ENCODE data around the gene DGLUCY. TPM values are rescaled to one million over a fixed set of nuclear protein-coding genes. Genes with fewer than 3 reads are reported as not detected.

DGLUCY gene
- total and polyA plus RNA-seq, 2 of the 8 experiments (the other 6 are each of a cell fraction or from before 2014, with no cell fraction given): 24.9 to 31.8 TPM

DNA sequence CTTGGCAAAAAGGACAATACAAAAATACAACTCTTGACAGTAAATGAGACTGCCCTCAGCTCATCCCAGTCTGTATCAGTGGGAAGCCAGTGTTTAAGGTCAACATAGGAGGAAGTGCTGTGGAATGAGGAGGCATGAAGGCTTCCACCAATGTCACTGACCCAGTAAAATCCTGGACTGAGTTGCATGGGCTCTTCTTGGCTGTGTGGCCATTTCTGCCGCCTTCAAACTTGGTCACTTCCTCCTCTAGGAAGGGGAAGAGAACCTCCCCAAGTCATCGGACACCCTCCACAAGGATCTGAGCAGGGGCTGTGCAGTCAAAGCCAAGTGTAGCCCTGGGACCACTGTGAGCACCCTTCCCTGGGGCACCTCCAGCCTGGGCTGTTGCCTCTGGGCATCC lies 118.7 kb downstream of the DGLUCY start:
- FAIRE-seq: no peak
- Histone ChIP-seq H2BK20ac (ENCODE audit: low read length) (no peak overlapping the region), H3K18ac (ENCODE audit: extremely low read depth, low read length) (no peak overlapping the region), H3K9me3 (ENCODE audit: insufficient read depth in 2 of 2, low read depth in 1 of 2, low read length in 1 of 2) (peaks cover 5 to 7% of the 10 kb centered on the region in 2 experiments; a peak in 3 of 4 replicates), H3K4me1 (replicated peaks in 1 of 4; ENCODE audit: control insufficient read depth in 3 of 4, insufficient read depth in 4 of 4, low read length in 3 of 4) (peaks cover 0 to 10% (median 6%) of the 10 kb centered on the region in 4 experiments; a peak in 6 of 7 replicates), H4K91ac (replicated peaks; ENCODE audit: insufficient read length, low read length) (no peak overlapping the region), H2BK5ac (ENCODE audit: low read depth, low read length) (no peak overlapping the region), H3K23ac (ENCODE audit: insufficient read length) (no peak overlapping the region), H3K9ac (replicated peaks in 1 of 4; ENCODE audit: extremely low read depth in 1 of 4, low read depth in 3 of 4, low read length in 3 of 4) (no peak overlapping the region), H2AK5ac (ENCODE audit: low read depth, low read length) (no peak overlapping the region), H2BK12ac (ENCODE audit: low read depth, low read length) (no peak overlapping the region), H3K23me2 (ENCODE audit: low read depth, low read length) (no peaks in the 10 kb centered on the region), H3K27me3 (replicated peaks in 1 of 4; ENCODE audit: control insufficient read depth in 3 of 4, extremely low read depth in 1 of 4, insufficient read depth in 3 of 4, low read length in 3 of 4) (peaks cover 0 to 2% (median 0%) of the 10 kb centered on the region in 4 experiments; a peak in 1 of 7 replicates), H2AFZ (ENCODE audit: low read length) (no peak overlapping the region), H2BK15ac (ENCODE audit: low read length) (no peak overlapping the region), H3K4ac (replicated peaks; ENCODE audit: insufficient read length, low read depth, low read length) (no peak overlapping the region), H3K4me2 (ENCODE audit: insufficient read depth in 1 of 2, low read depth in 2 of 2, low read length in 2 of 2) (no peak overlapping the region), H3K79me2 (ENCODE audit: control insufficient read depth in 1 of 2, insufficient read depth in 2 of 2, low read length in 2 of 2) (no peaks in the 10 kb centered on the region), H2BK120ac (replicated peaks; ENCODE audit: low read depth, low read length) (no peak overlapping the region), H3K4me3 (ENCODE audit: extremely low read depth in 1 of 4, insufficient read depth in 2 of 4, low read depth in 3 of 4, low read length in 4 of 4) (no peak overlapping the region), H3K36me3 (ENCODE audit: control insufficient read depth in 2 of 4, insufficient read depth in 4 of 4, low read length in 3 of 4) (no peaks in the 10 kb centered on the region), H3K56ac (replicated peaks; ENCODE audit: insufficient read length, low read depth, low read length) (no peak overlapping the region), H3K14ac (ENCODE audit: insufficient read length) (no peak overlapping the region), H4K20me1 (replicated peaks in 1 of 2; ENCODE audit: control insufficient read depth in 1 of 2, insufficient read depth in 2 of 2, low read length in 2 of 2) (no peaks in the 10 kb centered on the region), H3K79me1 (ENCODE audit: low read depth, low read length) (no peaks in the 10 kb centered on the region), H4K8ac (ENCODE audit: extremely low read depth, insufficient read depth, low read length) (peak overlapping the region; percentile 6; the same call in 1 of the 2 replicates), H4K5ac (ENCODE audit: insufficient read length, low read depth, low read length) (no peak overlapping the region), H3K27ac (ENCODE audit: low read depth, low read length) (no peak overlapping the region)
- no peak for DNase-seq (ENCODE audit: low read depth in 1 of 2, low spot score in 2 of 2)
- CTCF ChIA-PET (ENCODE audit: partially characterized antibody): no interaction called here
- WGBS, 2 experiments (ENCODE audit: extremely low coverage in 1 of 2, insufficient coverage in 1 of 2, insufficient read length in 1 of 2, insufficient replicate concordance in 2 of 2, low coverage in 1 of 2, low lambda C conversion rate in 2 of 2, missing lambda C conversion rate in 1 of 2): 79% methylated on average over 2 of the region's 2 CpGs; no CpG with 5 or more reads in 1 of the 2 experiments
- POLR2A ChIA-PET (ENCODE audit: partially characterized antibody): no interaction called here
- no peak for TF ChIP-seq RNF2 (IDR thresholded peaks at IDR 0.05; ENCODE audit: borderline replicate concordance, low read depth, low read length, missing control alignments, poor library complexity, severe bottlenecking)
- no peak for TF ChIP-seq CTBP2 (IDR thresholded peaks at IDR 0.05; ENCODE audit: borderline replicate concordance, insufficient read depth, insufficient read length, low read length)
- no peak for TF ChIP-seq KDM4A (IDR thresholded peaks at IDR 0.05; ENCODE audit: low read depth, low read length, severe bottlenecking)
- TF ChIP-seq POLR2AphosphoS5 (IDR thresholded peaks at IDR 0.05; ENCODE audit: low read depth, low read length): no peak
- no peak for TF ChIP-seq SP4 (IDR thresholded peaks at IDR 0.05; ENCODE audit: low read length)
- TF ChIP-seq, protein P1, sequence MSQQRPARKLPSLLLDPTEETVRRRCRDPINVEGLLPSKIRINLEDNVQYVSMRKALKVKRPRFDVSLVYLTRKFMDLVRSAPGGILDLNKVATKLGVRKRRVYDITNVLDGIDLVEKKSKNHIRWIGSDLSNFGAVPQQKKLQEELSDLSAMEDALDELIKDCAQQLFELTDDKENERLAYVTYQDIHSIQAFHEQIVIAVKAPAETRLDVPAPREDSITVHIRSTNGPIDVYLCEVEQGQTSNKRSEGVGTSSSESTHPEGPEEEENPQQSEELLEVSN (IDR thresholded peaks at IDR 0.05): no peak
- TF ChIP-seq CEBPB (IDR thresholded peaks at IDR 0.05; ENCODE audit: low read depth, low read length): no peak
- no peak for TF ChIP-seq TBP (IDR thresholded peaks at IDR 0.05; ENCODE audit: low read depth, low read length)
- no peak for TF ChIP-seq NRF1 (IDR thresholded peaks at IDR 0.05; ENCODE audit: low read depth, low read length)
- TF ChIP-seq HDAC6 (IDR thresholded peaks at IDR 0.05; ENCODE audit: low read depth, low read length): no peak
- TF ChIP-seq JUN (IDR thresholded peaks at IDR 0.05; ENCODE audit: low read depth, low read length): no peak
- TF ChIP-seq TAF1 (IDR thresholded peaks at IDR 0.05; ENCODE audit: low read depth, low read length): no peak
- TF ChIP-seq EP300 (IDR thresholded peaks at IDR 0.05; ENCODE audit: borderline replicate concordance in 1 of 2, low read depth in 2 of 2, low read length in 2 of 2): no peak
